Stimulated activated CD4-positive, alpha-beta T cell treated with anti-CD3 and anti-CD28 coated beads, Interleukin-4, amount 100 ng/mL, for 1 hour (primary cell): Measurements from ENCODE around the gene FLOT1.
A peak's percentile ranks its signal among the peaks of the same experiment; 100 is the strongest.
"Not testable (repeated sequence)": the region's sequence is repeated elsewhere in the genome, so short reads cannot be mapped to it uniquely, and the experiment has no call there.

Experiments
- DNase-seq: peaks from one replicate; pipeline ENCODE4 v3.0.0-alpha.2; 2020

The FLOT1 gene

DNA sequence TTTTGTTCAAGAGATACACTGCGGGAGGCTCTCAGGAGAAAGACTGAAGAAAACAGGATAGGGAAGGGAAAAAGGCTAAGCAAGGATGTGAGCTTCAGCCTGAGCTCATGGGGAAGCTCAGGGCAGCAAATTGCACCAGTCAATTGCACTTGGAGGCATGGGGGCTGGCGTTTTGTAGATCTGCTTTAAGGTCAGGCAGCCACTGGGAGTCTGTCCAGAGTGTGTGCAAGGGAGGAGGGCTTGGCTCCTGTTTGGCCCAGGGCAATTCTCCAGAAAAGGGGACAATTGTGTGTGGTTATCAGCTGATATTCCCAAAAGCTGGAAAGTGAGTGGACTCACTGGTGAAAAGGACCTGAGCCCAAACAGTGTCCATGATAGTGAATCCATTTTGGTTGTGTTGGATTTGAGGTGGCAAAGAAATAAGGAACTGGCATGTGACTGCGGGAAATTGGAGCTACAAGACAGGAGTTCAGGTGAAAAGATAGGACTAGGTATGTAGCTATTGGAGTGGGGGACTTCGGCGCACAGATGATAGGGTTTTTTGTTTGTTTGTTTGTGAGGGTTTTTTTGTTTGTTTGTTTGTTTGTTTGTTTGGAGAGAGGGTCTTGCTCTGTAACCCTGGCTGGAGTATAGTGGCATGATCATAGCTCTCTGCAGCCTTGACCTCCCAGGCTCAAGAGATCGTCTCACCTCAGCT, 24.1 kb upstream of the FLOT1 start:
- DNase-seq = no peak

DNA sequence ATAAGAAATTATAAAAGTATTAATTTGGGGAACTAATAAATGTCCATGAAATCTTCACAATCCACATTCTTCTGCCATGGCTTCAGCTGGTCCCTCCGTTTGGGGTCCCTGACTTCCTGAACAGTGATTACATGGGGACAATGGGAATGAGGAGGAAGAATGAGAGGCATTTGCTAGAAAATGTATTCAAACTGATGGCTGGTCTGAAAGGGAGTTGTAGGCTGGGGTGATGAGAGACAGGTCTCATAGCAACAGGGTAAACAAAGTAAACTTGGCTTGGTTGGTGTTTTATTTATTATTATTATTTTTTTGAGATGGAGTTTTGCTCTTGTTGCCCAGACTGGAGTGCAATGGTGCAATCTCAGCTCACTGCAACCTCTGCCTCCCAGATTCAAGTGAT, 23.0 kb upstream of the FLOT1 start:
- not testable (repeated sequence) for DNase-seq

GRCh38 chr6:30764490-30765043, 22.1 kb upstream of the FLOT1 start:
- DNase-seq = not testable (repeated sequence)

GRCh38 chr6:30763618-30764489, 21.4 kb upstream of the FLOT1 start:
- DNase-seq = no peak

DNA sequence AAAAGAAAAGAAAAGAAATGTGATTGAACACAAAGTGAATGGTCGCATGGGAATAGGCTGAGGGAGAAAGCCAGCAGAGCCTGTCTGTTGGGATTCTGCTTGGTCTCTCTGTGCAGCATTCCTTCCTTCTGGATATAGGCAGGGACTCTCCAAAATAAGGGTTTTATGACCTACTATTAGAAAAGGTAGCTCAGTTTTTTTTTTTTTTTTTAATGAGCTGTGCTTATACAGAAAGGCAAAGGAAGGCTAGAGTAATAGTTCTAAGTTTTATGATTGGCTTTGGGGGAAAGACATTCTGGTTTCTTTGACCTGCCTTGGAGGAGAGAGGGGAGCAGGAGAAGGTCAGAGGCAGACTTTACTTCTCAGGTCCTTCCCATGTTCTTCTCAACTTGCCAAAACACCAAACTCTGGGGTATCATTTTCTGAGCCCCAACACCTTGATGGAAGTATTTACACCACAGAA, 20.7 kb upstream of the FLOT1 start:
- no peak for DNase-seq

- no peak for DNase-seq
Measured at GRCh38 chr6:30761791-30762429, 19.4 kb upstream of the FLOT1 start.

DNA sequence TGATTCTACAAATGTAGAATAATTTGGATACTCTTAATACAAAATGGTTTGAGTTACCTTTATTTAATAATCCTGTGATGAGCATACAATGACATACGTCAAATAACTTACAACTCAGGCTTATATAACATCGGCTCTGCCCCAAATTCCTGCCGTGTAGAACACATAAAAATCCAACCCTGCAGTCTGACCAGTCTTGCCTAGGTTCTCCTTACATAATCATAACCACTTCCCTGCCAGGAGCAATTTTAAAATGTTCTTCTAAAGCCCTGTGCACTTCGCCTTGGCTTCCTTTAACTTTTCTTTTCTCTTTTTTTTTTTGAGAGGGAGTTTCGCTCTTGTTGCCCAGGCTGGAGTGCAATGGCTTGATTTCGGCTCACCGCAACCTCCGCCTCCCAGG, 18.1 kb upstream of the FLOT1 start:
- DNase-seq = no peak

DNA sequence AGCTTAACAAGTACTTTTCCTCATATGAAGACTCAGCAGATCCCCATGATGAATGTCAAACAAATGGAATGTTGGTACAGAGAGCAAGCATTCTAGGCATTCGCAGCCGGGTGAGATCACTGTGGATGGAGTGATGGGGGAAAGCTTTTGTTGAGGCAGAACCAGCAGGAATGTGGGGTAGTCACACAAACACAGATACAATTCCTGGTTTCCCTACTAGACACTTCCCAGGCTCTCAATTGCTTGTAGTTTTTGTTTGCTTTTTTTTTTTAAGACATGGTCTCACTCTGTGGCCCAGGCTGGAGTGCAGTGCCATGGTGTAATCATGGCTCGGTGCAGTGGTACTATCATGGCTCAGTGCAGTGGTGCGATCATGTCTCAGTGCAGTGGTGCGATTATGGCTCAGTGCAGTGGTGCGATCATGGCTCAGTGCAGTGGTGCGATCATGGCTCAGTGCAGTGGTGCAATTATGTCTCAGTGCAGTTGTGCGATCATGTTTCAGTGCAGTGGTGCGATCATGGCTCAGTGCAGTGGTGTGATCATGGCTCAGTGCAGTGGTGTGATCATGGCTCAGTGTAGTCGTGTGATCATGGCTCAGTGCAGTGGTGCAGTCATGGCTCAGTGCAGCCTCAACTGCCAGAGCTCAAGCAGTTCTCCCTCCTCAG, 17.2 kb upstream of the FLOT1 start:
- DNase-seq = no peak

DNA sequence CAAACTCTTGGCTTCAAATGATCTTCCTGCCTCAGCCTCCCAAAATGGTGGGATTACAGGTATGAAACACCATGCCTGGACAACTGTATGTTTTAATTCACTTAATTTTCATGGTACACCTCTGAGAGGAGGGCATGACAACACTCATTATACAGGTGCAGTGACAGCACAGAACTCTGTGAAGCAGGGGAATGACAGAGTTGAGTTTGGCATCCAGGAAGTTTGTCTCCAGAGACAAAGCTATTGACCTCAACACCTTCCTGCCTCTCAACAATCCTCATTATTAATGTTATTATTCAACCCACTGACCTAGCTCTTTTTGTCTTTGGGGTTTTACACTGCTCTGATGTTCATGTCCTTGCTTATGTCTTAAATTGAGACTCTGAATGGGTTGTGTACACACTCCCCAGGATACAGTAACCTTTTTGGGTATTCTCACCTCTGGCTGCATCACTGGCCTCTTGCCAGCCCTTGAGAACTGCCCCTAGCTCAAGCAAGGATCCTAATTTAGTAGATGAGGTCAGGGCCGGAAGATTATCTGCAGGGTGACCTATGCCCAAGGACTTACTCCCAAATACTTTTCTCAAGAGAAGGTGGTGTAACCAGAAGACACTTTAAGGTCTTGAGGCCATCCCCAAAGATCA, 14.9 kb upstream of the FLOT1 start:
- no peak for DNase-seq

- not testable (repeated sequence) for DNase-seq
Measured at GRCh38 chr6:30756405-30757003, 14.0 kb upstream of the FLOT1 start.

DNA sequence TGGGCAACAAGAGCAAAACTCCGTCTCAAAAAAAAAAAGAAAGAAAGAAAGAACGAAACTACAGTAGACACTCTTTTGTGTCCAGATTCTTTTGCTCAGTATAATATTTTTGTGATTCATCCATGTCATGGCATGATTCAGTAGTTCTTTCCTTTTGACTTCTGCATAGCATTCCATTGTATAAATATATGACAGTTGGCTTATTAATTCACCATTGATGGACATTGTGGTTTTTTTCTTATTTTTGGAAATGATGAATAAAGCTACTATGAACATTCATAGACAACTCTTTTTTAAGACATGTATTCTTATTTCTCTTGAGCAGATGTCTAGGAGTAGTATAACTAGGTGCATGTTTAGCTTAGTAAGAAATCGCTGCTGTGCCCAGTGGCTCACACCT, 12.1 kb upstream of the FLOT1 start:
- DNase-seq = no peak

DNA sequence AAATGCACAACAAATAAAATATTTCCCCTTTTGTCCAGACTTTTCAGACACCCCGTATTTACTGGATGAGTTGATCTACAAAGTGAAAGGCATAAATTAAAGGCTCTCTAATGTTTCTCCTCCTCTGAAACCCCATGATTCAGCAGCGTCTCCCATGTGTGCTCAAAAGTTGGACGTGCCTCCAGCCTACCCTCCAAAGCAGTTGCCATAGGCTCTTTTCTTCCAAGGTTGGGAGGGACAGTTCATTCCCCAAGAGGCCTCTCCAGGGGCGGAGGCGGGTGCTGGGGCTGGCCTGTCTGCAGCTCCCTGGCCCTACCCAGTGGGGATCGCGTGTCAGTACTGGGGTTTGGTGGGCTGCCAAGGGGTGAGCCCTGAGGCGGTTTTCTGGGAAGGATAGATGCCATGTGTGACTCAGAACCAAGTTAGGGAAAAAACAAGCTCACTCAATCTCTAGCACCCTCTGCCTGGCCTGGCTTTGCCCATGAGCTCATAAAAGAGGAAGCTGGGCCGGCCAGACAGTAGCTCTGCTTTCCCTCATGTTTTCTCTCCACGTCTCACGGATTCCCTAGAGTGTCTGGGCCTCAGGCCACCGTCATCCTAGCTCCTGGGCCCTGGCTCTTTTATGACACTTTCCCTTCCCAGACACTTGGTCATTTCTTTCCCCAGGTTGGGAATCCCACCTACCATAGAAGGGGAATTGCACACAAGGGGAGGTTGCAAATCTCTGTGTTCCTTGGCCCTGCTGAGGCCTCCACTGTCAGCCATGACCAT, 9.9 kb upstream of the FLOT1 start:
- DNase-seq = no peak

DNA sequence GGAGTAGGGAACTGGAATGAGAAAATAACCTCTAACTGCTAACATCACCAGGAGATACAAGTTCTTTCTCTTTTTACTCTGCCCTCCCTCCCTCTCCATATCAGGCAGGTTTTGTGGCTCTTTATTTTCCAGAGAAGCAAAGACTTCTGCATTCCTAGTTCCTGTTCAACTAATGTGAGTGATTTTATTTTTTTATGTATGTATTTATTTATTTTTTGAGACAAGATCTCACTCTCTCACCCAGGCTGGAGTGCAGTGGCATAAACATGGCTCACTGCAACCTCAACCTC, 7.8 kb upstream of the FLOT1 start:
- no peak for DNase-seq

DNA sequence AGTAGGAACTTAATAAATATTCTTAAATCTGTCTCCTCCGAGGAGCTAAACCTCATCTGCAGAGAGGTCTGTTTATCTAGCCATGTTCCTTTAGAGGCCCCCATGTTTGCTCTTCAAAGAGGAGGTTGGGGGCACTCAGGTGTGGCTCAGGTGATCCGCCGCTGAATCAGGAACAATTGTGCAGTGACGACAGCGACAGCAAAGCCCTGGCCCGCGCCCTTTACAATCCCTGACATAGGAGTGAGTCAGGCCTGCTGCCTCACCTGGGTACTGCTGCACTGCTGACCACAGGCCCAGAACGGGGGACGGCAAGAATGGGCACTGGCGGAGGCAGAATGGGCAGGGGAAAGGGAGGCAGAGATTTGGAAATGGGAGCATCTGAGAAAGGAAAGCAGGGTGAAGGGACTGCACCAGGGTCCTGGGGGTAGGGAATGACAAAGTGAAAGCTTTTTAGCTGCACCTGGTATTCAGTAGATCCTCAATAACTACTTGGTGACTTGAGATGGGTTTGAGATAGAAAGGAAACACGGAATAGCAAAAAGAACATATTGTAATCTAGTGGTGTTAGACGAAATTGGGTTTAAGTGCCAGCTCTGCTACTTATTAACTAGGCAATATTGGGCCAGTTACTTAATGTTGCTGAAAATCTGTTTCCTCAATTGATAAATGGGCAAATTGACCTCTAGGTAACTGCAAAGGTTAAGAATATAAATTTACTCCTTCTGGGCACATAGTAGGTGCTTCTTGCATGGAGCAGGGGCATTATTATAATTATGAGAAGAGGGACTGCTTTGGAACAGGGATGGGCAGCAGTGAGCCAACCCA, 7.3 kb upstream of the FLOT1 start:
- no peak for DNase-seq

DNA sequence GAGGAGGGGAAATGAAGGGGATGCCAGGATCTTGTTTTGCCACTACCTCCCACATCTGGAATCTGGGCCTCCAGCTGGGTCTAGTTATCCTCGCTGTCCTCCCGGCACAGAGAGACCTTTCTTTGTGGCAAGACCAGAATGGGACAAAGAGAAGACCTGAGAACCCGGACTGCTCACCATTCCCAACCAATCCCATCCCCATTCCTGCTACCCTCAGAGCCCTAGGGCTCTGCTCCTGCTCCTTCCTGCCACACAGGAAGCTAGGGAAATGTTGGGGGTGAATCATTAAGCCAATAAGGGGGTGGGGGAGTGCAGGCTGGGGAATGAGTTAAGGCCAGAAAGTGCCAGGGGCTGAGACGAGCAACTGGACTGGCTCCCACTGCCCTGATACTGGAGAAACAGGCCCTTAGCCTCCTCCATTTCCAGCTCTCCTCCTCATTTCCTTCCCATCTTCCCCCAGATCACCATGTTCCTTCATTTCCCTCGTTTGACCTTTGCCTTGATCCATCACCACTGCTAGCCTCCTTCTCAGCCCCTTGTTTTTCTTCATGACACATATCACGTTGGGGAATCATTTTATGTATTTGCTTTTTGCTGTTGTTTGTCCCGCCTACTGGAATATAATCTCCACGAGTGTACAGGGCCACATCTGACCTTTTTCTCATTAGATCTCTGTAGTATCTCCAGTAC, 6.5 kb upstream of the FLOT1 start:
- no peak for DNase-seq

- DNase-seq = no peak
Measured at GRCh38 chr6:30747902-30748769, 5.6 kb upstream of the FLOT1 start.

GRCh38 chr6:30747300-30747687, 4.8 kb upstream of the FLOT1 start:
- DNase-seq = no peak

DNA sequence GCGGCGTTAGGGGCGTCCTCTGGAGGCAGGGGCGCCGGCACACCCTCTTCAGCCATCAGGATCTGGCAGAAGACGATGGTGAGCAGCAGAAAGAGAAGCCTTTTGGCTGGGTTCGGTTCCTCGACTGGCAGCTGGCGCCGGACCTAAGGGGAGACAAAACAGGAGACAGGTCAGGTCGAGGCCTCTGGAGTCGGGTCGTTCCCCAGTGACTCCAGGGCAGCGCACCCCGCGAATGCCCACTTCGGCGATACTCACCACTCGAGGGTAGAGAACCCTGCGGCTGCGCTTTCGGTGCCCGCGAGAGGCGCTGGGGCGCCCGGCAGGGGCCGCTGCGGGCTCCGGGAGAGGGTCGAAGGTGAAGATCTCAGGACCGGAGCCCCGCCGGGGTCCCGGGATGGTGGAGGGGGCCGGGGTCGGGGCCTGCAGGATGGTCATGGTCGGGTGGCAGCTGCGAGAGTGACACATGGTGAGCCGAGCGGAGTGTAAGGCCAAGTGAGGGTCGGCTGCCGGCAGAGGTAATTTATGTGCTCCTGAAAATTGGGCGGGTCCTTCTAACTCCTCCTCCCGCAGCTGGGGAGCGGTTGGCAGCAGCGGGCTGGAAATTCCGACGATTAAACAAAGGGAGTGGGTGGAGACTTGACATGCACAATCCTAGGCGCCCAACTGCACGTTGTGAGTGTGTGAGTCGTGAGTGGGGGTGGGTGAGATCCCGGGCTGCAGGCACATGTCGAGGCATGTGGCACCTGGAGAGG, 1.7 kb upstream of the FLOT1 start, which contains the start of gene IER3:
Gene IER3, minus strand, starts transcription at position 494 of the 752 bp plus-strand sequence. Its CDS starts 29 bp downstream, at position 465.
- peak; percentile 88 for DNase-seq
